Muscle of leg (tissue), 11 donors: ENCODE measurements around the gene PPP1CB. TPM values are rescaled to one million over a fixed set of nuclear protein-coding genes. Genes with fewer than 3 reads are reported as not detected.

Experiments
- DNase-seq: peaks from one replicate; pipeline ENCODE4 v3.0.0; 2013
- H3K27ac ChIP-seq: one replicate; pipeline ENCODE4 v1.5.1; 2013; ENCODE audit warnings: mild to moderate bottlenecking, low read length, control low read depth
- H3K27me3 ChIP-seq: one replicate; pipeline ENCODE4 v1.6.1; 2013; ENCODE audit warnings: low read length; ENCODE audit not compliant: control insufficient read depth, insufficient read depth
- H3K36me3 ChIP-seq: one replicate; pipeline ENCODE4 v1.6.1; 2013; ENCODE audit warnings: low read length; ENCODE audit not compliant: control insufficient read depth, insufficient read depth
- H3K4me1 ChIP-seq: one replicate; pipeline ENCODE4 v1.6.1; 2013; ENCODE audit warnings: low read length; ENCODE audit not compliant: control insufficient read depth, insufficient read depth
- H3K4me3 ChIP-seq: one replicate; pipeline ENCODE4 v1.5.1; 2013; ENCODE audit warnings: low read length, control low read depth
- H3K9me3 ChIP-seq: replicated peaks from 2 replicates; pipeline ENCODE4 v1.6.1; 2013; ENCODE audit warnings: low read depth, low read length; ENCODE audit not compliant: control insufficient read depth
- WGBS: methylation state at CpG from one replicate; pipeline ENCODE4 v1.1.5; 2013; ENCODE audit warnings: missing lambda C conversion rate; ENCODE audit not compliant: insufficient coverage; 5-methylcytosine and 5-hydroxymethylcytosine counted together
- polyA plus RNA-seq, 8 donors: library from polyadenylated mRNA; unstranded; fragments of 120-200 nt; gene quantifications; one replicate each; pipeline versions ENCODE4 v1.2.1 to v1.2.3, GENCODE V29; 2013; ENCODE audit warnings: inconsistent platforms in 1 of 8, low replicate concordance in 1 of 8; ENCODE audit not compliant: insufficient read length in 8 of 8, insufficient read depth in 1 of 8
- total RNA-seq: library from RNA; stranded (reverse); fragments of 120-200 nt; gene quantifications from one replicate; pipeline ENCODE4 v1.2.4, GENCODE V29; 2013

PPP1CB gene
- total and polyA plus RNA-seq, 9 donors: 123 to 173 (median 163) TPM

GRCh38 chr2:28833740-28834470 lies 82.3 kb downstream of the PPP1CB start:
- Histone ChIP-seq H3K36me3 (no peaks in the 10 kb centered on the region), H3K4me3 (no peak overlapping the region), H3K27me3 (no peaks in the 10 kb centered on the region), H3K9me3 (no peaks in the 10 kb centered on the region), H3K27ac (no peak overlapping the region), H3K4me1 (no peaks in the 10 kb centered on the region)
- no peak for DNase-seq
- no CpG with 5 or more reads among the region's 2 CpGs for WGBS

- Histone ChIP-seq H3K27ac (no peak overlapping the region), H3K27me3 (no peaks in the 10 kb centered on the region), H3K4me3 (no peak overlapping the region), H3K36me3 (no peaks in the 10 kb centered on the region), H3K4me1 (no peaks in the 10 kb centered on the region), H3K9me3 (no peaks in the 10 kb centered on the region)
- WGBS: no CpG with 5 or more reads among the region's 2 CpGs
- peak; percentile 5 for DNase-seq
These were observed 84.2 kb downstream of the PPP1CB start for GRCh38 chr2:28835781-28836180.

- H3K27me3 ChIP-seq: no peaks in the 10 kb centered on the region
- H3K9me3 ChIP-seq: no peaks in the 10 kb centered on the region
- H3K27ac ChIP-seq: no peak overlapping the region
- no peak for DNase-seq
- WGBS: no CpG with 5 or more reads among the region's 2 CpGs
- no peaks in the 10 kb centered on the region for H3K4me1 ChIP-seq
- no peak overlapping the region for H3K4me3 ChIP-seq
- H3K36me3 ChIP-seq: no peaks in the 10 kb centered on the region
These were observed 87.3 kb downstream of the PPP1CB start for GRCh38 chr2:28838971-28839370.

GRCh38 chr2:28842042-28842441 lies 90.4 kb downstream of the PPP1CB start:
- Histone ChIP-seq H3K4me1 (no peaks in the 10 kb centered on the region), H3K4me3 (no peak overlapping the region), H3K9me3 (no peaks in the 10 kb centered on the region), H3K27me3 (no peaks in the 10 kb centered on the region), H3K27ac (no peak overlapping the region), H3K36me3 (no peaks in the 10 kb centered on the region)
- no peak for DNase-seq
- no CpG with 5 or more reads among the region's 3 CpGs for WGBS

Other genes starting within 250 kb of the PPP1CB start
- gene SPDYA, start 59.0 kb downstream of the PPP1CB start, total RNA-seq: 0.75 TPM
- 1 to 10 TPM in 4 of 8 donors, under 1 TPM in 4; 0.33 to 2.1 (median 1.00) TPM for gene SPDYA, start 59.0 kb downstream of the PPP1CB start, polyA plus RNA-seq
- gene TRMT61B, start 118.5 kb downstream of the PPP1CB start, total RNA-seq: 9.4 TPM
- 10 to 100 TPM; 10.0 to 15.1 (median 11.2) TPM for gene TRMT61B, start 118.5 kb downstream of the PPP1CB start, polyA plus RNA-seq
- 37.3 TPM for gene WDR43, start 142.8 kb downstream of the PPP1CB start, total RNA-seq
- 10 to 100 TPM; 21.4 to 36.9 (median 30.1) TPM for gene WDR43, start 142.8 kb downstream of the PPP1CB start, polyA plus RNA-seq
- gene TOGARAM2, start 229.5 kb downstream of the PPP1CB start, total RNA-seq: 1.2 TPM
- gene TOGARAM2, start 229.5 kb downstream of the PPP1CB start, polyA plus RNA-seq: 1 to 10 TPM in 7 of 8 donors, under 1 TPM in 1; 0.52 to 3.8 (median 1.6) TPM